Right ventricle myocardium superior (tissue), 1 donor: Measurements from ENCODE around the gene AJUBA. TPM values are rescaled to one million over a fixed set of nuclear protein-coding genes. Genes with fewer than 3 reads are reported as not detected.

Source experiments
- total RNA-seq: library from RNA; stranded (reverse); fragmentation: NEBNext Ultra II Directional; extraction: Animal tissue kit (Norgen Biotek cat#: 25700); gene quantifications from one replicate; pipeline ENCODE4 v1.2.1, GENCODE V29; 2021
- donor health status: DM: no; HTN: yes; CAD: no; lungs with severe emphysema.

The AJUBA gene
- total RNA-seq, 1 donor from 2014 or later = 10.9 TPM

Other genes starting within 250 kb of the AJUBA start
- 164 TPM for gene OXA1L, start 215.9 kb downstream of the AJUBA start, total RNA-seq
- gene SLC7A7, start 167.1 kb downstream of the AJUBA start, total RNA-seq = 4.6 TPM
- gene MRPL52, start 152.7 kb downstream of the AJUBA start, total RNA-seq = 110 TPM
- gene MMP14, start 146.0 kb downstream of the AJUBA start, total RNA-seq = 22.5 TPM
- 50.8 TPM for gene LRP10, start 110.8 kb downstream of the AJUBA start, total RNA-seq
- gene REM2, start 99.3 kb downstream of the AJUBA start, total RNA-seq = not detected
- gene RBM23, start 63.4 kb downstream of the AJUBA start, total RNA-seq = 37.8 TPM
- 50.2 TPM for gene PRMT5, start 53.2 kb downstream of the AJUBA start, total RNA-seq
- gene HAUS4, start 25.5 kb downstream of the AJUBA start, total RNA-seq = 16.4 TPM
- 5.5 TPM for gene C14orf93, start 27.6 kb upstream of the AJUBA start, total RNA-seq
- gene PSMB5, start 52.3 kb upstream of the AJUBA start, total RNA-seq = 129 TPM
- not detected for gene PSMB11, start 59.7 kb upstream of the AJUBA start, total RNA-seq
- 1.6 TPM for gene CDH24, start 75.0 kb upstream of the AJUBA start, total RNA-seq
- gene ACIN1, start 112.6 kb upstream of the AJUBA start, total RNA-seq = 65.8 TPM
- gene C14orf119, start 113.0 kb upstream of the AJUBA start, total RNA-seq = 20.6 TPM
- not detected for gene CIROP, start 122.4 kb upstream of the AJUBA start, total RNA-seq
- not detected for gene CEBPE, start 136.7 kb upstream of the AJUBA start, total RNA-seq
- gene SLC7A8, start 201.1 kb upstream of the AJUBA start, total RNA-seq = 11.6 TPM